Stimulated activated CD4-positive, alpha-beta T cell treated with anti-CD3 and anti-CD28 coated beads, Interleukin-1b, Interleukin-23, amount 100 ng/mL, for 48 hours (primary cell): ENCODE results near the gene ZEB2.

ENCODE experiments used
- DNase-seq: peaks from one replicate; pipeline ENCODE4 v3.0.0-alpha.2; 2020

ZEB2 gene

DNA sequence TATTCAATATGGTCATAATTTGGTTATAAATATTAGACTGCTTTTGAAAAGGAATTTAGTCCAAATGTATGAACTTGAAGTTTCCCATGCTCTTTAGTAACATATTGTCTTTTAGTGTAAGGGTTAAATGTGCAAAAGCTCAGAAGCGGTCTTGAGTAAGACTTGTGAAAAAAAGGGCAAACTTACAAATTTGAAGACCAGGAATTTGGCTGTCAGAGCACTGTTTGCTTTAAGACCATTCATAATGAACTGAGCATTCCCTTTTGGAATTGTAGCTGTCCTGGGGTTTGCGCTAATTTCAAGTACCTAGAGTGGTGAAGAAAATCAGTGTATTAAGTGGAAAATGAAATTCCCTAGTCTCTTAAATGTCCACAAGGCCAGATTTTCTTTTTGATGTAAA lies 6.9 kb upstream of the ZEB2 start:
- DNase-seq, result no peak

DNA sequence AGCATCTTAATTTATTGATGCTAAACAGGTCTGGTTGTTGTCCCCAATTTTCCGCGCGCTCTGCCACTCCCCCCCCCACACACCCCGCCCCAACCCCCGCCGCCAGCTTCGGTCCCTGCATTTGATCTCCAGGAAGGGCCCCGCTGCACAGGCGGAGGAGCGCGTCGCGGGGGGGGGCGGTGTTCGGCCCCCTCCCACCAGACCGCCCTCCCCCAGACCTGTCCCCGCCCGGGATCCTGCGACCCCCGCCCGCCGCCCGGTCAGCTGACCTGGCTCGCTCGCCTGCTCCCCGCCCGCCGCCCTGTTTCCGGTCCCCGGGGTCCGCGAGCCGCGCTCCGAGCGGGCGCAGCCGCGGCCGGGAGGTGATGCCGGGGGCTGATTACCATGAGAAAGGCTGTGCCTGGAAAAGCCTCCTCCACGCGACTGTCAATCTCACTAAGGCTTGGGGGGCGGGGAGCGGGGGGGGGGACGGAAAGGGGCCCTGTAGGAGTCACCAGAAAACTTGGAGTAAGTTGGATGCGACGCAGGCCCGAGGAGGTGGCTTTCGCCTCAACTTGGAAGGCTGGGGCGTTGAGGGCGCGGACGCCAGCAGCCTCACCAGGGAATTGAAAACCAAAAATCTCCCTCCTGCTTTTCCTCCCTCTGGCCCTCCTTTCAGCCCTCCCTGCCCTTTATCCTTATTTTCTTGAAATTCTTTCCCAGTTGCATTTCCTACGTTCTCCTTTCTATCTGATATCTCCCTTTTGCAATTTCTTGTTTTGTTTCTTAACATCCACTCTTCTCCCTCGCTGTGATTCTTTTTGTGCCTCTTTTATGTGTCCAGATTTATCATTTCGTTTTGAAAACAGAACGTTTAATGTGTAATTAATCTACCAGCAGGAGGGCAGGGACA lies 4.4 kb upstream of the ZEB2 start:
- DNase-seq, result no peak

DNA sequence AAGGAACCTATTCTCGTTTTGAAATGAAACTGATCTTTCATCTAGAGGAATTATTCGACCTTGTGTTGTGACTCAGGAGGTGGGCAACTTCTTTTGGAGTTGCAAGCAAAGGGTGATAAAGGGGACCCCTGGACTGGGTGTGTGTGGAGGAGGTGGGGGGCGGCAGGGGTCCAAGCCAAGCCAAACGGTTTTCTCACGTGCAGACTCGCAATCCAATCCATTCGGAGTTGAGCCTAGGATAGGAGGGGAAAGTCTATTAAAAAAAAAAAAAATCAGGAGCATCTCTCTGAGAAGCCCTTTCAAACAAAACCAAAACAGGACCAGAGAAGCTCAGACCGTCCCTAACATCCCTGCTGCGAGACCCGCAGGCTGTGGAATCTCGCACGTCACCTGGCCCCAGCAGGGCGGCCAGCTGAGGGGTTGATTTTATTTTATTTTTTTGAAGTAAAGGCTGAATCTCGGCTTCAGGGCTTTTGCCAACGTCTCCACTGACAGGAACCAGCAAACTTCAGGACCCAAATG lies 3.7 kb upstream of the ZEB2 start:
- DNase-seq, result no peak

DNA sequence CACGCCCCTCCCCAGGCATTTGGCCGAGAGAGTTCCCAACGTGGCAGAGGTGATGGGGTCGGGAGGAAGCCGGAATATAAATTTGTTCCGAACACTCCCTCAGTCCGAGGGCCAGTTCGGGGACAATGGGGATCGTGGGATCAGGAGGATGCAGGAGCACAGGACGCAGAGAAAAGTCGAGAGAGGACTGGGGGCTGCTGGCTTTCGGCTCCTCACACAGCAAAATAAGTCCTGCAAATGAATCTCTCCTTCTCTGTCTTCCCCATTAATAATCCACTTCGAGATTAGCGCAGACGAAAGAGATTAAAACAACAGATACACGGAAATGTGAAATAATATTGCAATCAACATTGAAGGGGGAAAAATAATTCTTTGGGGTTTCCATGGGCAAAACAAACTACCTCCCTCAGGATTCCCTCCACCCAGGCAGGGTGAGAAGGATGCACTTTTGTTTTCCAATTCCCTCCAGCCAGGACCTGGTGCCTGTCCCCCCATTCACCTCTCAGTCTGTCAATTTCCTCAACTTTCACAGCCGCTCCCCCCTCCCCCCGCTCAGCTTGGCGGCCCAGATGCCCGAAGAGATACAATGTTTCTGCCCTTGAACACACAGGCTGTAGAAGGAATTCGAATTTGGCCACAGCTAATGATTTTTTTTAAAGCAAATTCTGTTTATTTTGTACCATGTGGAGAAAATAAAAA lies 3.1 kb upstream of the ZEB2 start:
- no peak for DNase-seq

DNA sequence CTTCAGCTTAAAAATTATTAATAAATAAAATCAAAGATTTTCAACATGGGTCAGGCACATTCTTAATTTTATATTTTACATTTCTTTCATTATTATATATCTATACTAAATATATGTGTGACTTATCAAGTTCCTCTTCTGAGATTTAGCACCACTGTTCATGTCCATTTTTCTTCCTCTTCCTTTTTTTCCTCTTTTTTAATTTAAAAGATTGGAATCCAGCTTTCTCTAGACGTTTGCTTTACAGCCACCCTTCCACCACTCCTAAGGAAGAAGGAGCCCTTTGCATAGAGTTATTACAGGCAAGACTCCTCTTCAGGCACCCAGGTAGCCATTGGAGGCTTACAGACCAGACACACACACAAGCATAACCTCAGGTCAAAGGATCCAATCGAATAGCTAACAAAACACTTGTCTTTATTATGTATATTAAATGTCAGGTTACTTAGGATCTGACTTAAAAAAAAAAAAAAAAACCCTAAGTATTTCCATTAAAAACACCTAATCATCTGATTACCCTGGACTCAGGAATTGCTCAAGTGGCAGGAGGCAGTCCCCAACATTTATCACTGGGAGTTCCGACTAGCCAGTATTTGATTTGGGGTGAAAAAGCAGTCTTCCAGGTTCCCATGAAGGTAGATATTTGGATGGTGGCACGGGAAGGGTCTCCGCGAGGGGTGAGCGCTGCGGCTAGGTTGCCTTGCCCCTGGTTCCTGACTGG lies 2.4 kb upstream of the ZEB2 start:
- no peak for DNase-seq

DNA sequence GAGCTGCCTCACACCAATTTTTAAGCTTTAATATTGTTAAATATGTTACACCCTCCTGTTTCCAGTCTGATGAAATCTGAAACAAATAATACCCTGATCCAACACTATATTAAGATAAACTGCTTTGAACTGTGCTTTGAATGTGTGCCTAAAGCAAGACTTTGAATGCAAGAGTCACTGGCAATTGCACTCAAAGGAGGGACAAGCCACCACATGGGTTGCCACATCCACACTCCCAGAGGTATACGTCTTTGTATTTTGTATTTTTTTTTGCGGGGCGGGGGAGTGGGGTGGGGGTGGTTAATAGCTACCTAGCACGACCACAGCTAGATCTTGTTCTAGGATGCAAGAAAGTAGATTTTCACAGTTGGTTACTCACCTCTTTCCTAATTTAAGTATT lies 1.8 kb upstream of the ZEB2 start:
- DNase-seq, result no peak

DNA sequence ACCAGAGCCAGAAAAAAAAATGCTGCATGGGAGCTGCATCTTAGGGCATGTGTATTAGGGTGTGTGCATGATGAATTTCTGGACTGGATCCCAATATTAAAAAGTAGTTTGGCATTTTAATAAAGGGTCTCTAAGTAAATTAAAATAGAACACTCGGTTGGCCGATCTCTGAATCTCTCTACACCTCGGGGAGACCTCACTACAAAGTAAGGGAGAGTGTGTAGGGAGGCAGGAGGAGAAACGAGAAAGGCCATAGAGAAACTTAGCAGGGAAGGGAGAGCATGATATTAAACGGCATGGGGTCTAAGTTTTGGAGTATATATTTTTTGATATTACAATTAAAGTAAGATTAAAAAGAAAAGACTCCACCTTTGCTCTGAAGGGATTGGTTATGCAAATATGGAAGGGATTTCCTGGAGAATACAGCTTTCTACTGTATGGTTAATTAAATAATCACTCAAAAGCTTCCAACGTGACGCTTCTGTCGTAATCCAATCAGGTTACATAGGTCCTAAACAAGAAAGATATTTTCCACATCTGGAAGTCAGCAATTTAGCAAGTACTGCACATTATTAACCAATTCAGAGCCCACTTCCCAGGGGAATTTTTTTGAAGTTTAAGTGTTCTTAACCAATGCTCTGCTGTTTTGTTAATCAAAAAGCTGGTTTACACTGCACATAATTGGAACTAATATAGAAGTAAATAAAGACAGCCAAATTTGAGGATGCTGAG lies 1.0 kb upstream of the ZEB2 start:
- no peak for DNase-seq

DNA sequence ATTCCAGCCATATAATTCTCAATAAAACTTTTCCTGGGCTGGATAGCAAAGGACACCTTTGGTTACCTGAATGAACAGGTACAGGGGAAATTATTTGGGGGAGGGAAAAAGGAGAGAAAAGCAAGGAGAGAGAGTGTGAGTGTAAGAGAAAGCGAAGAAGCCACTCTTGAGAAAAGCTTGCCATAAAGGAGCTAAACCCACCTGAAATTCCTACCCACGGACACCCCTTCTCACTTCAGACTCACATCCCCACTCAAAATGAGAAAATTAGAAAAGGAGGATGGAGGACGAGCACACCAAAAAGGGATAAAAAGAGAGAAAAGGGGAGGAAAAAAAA lies 354 bp downstream of the ZEB2 start:
- DNase-seq, result no peak

DNA sequence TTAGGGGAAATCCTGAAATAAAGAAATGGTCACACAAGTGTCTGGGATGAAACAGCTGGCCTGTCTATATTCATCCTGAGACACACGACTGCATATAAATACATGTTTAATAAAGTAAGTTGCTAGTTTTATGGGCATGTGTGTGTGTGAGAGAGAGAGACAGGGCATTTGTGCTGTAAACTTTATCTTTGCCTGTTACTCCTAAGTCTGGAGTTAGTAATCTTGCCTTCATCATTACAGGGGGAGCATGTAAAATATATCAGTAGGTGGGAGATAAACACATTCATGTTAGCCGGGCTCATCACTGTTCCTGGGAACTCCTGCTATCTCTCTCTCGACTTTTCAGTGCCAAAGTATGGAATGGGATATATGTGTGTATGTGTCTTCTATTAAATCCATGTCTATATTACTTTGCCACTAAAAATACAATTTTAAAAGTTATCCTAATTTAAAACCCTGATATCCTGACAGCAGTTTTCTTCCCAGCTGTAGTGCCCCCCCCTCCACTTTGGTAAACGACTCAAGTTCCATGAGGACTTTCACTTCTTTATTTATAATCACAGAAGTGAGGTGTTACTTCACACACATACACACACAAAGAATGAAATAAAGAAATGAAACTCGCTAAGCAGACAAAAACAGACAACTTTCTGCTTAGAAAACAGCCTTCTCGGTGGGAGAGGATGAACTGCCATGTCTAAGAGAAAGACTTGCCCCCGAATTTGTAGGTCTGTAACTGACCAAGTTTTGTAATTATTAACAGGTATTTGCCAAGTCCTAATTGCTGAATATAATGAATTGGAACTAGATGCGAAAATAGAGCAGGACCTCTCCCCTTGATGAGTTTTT lies 947 bp downstream of the ZEB2 start:
- DNase-seq, result no peak

DNA sequence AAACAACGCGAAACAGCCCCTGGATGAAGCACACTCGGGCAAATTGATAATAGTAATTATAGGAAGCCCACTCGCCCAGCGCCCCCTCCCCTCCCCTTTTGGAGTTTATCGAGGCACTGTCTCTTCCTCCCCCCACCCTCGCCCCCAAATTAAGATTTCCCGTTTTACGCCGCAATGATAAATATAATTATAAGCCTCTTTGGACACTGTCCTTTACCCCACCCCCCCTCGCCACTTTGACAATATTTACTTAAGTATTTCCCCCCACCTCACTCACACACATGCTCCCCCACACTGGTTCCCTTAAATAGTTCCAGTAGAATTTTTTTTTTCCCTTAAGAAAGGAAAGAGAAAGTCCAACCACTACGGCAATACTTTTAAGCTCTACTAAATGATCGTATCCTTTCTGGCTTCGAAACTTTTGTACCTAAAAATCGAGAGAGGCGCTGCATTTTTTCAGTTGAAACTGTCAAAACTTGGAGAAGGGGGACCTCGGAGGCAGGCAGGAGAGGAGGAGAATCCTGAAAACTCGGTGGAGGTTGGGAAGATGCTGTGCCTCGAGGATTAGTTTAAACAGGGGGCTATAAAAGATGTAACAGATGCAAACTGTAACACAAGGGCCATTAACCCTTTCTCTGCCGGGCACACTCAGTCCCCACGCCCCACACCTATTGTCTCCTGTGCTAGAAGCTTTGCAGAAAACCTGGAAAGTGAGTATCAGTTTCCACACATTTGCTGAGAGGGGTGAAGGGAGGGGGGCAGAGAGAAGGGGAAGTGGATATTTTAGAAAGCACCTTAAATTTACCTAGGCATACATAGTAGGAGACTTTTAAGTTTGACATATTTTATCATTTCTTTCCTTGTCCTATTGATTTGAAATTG lies 1.8 kb downstream of the ZEB2 start:
- DNase-seq, result no peak

DNA sequence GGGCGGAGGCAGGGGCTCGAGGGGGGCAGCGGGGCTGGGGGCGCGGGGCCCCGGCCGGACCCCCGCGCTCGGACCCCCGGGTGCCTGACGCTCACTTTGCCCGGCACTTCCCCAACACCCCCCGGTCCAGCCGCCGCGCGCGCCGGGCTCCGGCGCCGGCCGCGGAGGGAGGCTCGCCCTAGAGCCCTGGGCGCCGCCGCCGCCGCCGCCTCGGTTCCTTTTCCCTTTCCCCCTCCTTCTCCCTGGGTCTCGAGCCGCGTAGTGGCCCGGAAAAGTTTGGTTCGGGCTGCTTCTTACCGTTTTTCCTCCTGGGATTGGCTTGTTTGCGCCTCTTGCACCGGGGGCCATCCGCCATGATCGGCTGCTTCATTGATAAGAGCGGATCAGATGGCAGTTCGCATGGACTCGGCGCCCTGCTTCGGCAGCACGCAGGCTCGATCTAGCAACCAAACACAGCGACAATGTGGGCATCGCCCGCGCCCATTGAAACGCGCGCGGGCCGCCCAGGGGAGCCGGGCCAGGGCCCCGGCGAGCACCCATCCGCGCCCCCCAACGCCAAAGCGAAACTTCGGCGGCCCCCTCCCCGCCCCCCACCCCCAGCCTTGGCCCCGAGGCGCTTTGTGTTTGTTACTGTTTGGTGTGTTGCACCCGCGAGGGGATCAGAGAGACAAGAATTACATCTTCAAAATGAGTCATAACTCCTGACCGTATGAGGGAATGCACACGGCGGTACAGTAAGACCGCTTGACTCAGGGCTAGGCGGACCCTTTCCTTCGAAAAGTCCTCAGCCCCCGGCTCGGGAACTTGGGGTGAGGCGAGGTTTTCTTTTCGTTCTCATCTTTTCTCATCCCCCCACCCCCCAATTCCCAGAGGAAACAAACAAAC lies 2.7 kb downstream of the ZEB2 start:
- peak; percentile 60 for DNase-seq

DNA sequence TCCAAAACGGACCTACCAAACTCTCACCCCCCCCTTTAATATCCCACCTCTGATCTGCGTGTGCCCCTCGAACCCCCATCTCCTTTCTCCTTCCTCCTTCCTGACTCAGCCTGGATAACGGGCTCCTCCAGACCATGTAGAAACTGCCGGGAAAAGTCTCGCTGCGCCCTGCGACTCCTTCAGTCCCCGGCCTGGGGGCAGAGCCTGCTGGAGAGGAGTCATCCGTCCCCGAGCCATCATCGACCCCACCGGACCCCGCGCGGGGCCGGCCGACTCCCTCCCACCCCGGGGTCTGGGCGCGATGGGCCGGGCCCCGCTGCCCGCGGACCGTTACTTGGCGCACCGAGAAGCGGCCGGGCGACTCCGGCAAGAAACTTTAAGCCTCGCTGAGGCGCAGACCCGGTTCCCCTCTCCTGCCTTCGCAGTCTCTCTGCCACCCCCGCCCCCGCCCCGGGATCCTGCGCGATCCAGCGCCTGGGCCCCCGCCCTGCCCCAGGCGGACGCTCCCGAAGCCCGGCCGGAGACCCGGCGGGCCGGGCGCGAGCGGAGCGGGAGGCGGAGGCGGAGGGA lies 3.4 kb downstream of the ZEB2 start:
- no peak for DNase-seq

DNA sequence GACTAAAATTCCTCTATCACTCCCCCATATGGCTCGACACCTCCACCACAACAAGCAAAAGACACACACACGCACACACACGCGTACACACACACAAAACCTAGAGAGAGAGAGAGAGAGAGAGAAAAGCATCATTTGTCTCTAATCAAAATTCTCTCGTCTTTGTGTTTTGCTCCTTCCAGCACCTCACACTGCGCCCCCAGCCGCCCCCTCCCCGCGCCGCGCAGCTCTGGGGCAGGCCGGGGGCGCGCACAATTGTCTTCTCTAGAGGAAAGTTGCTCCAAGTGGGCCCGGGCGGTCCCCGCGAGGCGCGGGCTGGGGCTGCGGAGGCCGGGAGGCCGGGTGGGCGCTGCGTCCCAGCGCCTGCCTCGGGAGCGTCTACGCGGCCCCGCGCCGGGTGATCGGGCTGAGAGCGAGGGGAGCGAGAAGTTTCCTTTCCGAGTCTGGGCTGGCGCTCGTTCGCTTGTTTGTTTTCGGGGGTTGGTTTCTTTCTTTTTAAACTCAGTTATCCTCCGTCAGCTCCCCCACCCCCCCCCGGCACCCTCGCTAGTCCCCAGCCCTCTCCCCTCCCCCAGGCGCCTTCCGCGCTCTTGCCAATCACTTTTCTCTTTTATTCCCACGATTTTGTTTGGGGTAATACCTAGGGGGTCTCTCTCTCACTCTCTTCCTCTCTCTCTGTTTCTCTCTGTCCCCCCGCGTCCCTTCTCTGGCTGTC lies 4.1 kb downstream of the ZEB2 start:
- DNase-seq, result peak; percentile 18

DNA sequence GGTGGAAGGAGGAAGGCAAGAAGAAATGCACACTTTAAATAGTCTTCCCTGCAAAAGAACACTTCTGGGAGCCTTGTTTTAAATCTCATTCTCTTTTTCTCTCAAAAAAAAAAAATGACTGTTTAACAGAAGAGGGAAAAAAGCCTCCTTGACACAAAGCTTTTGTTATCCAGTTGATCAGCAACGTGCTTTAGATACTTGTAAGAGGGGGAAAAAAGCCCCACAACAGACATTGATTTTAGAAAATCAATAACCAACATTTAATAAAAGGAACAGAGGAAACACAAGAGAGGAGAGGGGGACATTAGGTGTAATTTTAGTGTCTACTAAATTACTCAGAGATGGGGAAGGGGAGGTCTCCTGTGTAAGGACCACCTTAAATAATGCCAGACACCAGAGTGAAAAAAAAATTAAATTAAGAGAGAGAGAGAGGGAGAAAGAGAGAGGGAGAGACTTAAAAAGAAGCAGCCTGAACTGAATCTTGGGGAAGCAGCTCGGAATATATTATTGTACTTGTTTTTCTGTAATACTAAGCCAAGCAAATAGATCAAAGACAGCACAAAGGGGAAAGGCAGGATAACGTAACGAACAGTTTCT lies 4.7 kb downstream of the ZEB2 start:
- no peak for DNase-seq

DNA sequence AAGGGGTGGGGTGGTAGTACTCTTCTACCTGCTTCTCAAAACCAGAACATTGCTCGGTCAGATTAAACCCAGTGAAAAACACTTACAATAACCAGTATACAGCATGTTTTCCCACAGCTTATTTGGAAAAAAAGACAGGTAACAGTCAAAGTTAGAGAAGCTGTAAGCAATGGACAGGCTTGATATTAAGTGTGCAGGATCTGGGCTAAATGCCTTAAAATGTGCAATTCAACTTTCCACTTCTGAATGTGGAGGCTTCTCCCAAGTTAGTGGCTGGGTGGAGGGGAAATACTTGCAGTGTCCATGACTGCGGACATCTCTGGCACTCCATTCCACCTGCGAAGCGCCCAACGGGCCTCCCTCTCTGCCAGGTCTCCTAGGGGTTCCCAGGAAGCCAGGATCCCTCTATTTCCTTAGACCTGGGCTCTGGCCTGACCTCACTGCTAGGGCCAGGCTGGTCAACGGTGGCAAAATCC lies 5.3 kb downstream of the ZEB2 start:
- no peak for DNase-seq

DNA sequence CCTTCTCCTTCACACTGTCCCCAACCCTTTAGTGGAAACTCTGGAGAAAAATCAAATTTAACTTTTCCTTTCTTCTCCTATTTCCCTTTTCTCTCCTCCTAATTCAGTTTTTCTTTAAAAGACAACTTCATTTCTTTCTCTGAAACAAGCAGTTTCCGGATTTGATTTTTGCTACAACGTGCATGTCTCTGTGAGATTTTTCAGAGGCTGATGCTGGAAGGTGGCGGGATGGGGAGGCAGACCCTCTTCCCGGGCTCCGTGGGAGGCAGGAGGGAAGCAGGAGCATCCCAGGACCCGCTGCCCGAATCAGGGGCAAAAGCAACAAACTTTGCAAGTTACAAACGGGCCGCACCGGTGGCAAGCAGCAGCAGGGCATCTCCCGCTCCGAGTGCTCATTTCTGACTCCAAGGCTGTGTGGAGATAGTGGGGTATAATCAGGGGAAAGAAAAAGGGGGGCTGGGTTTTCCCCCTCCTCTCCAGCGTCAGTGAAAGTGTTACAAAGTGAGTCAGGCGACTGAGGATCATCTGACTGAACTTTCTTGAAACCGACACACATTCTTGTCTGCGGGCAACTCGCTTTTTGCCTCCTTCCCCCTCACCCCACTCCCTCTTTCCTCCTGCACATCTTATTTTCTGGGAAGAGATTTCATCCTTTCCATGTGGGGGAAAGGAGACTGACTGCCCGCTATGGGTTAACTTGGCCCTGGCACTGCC lies 6.4 kb downstream of the ZEB2 start:
- no peak for DNase-seq

DNA sequence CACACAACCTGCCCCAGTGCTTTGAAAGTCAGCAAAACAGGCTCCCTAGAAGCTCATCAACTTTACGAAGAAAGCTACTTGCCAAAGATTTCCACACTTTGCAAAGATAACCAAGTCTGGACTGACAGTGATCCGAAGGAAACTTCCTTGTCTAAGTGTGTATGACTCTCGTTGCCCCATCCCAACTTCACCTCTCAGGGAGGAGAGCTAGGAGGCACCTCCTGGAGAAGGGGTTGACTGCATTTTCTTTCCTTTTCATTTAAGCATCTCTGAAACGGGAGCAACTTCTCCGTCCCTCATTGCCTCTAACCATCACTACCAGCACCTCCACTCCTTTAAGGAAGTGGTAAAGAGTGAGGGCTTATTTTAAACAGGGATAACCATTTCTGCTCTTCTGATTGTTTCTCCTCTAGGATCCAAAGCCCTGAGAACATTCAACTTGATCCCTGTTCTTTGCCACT lies 7.0 kb downstream of the ZEB2 start:
- no peak for DNase-seq
